Mammary epithelial cell (primary cell): ENCODE results near the gene CTTNBP2NL.

Source experiments
- EZH2 ChIP-seq: IDR thresholded peaks from 2 replicates; pipeline ENCODE4 v1.6.1; 2012; ENCODE audit warnings: low read length, inconsistent platforms, borderline replicate concordance
- TF ChIP-seq, protein P1 (sequence below), 2 donors: IDR thresholded peaks in 1 of 2; conservative IDR thresholded peaks in 1 of 2; 2 replicates each; pipeline ENCODE4 v1.5.1; 2011 to 2012; ENCODE audit warnings: inconsistent platforms in 2 of 2, low read length in 2 of 2, mild to moderate bottlenecking in 2 of 2, control low read depth in 1 of 2, low read depth in 1 of 2; ENCODE audit not compliant: insufficient read depth in 1 of 2; ENCODE audit errors: extremely low read depth in 1 of 2

DNA sequence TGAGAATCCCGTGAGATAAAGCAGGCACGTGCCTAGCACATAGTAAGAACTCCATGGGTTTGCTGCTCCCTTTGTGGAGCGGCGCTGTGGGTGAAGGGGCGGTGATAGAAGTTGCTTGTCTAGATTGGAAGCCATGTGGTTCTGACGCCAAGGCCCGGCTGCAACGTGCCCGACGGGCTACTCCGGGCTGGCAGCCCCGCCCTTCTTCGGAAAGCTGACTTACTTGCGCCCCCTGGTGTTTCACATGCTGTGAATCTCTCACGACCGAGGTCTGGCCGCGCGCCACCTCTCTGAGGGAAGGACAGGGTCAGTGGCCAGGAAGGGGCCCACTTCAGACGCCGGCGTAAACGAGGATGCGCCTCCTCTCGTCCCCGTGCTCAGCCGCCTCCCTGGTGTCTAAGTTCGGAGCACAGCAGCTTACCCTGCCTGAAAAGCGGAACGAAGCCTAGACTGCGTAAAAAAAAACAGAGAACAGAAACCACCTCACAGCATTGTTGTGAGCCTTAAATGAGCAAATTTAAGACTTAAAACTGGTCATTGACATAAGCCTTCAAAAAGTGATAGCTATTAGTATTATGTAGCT, 70.2 kb downstream of the CTTNBP2NL start:
- TF ChIP-seq, protein P1, sequence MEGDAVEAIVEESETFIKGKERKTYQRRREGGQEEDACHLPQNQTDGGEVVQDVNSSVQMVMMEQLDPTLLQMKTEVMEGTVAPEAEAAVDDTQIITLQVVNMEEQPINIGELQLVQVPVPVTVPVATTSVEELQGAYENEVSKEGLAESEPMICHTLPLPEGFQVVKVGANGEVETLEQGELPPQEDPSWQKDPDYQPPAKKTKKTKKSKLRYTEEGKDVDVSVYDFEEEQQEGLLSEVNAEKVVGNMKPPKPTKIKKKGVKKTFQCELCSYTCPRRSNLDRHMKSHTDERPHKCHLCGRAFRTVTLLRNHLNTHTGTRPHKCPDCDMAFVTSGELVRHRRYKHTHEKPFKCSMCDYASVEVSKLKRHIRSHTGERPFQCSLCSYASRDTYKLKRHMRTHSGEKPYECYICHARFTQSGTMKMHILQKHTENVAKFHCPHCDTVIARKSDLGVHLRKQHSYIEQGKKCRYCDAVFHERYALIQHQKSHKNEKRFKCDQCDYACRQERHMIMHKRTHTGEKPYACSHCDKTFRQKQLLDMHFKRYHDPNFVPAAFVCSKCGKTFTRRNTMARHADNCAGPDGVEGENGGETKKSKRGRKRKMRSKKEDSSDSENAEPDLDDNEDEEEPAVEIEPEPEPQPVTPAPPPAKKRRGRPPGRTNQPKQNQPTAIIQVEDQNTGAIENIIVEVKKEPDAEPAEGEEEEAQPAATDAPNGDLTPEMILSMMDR (conservative IDR thresholded peaks at IDR 0.05 in 1 of 2, IDR thresholded peaks at IDR 0.05 in 1 of 2; ENCODE audit: extremely low read depth in 1 of 2, insufficient read depth in 1 of 2, low read depth in 1 of 2, low read length in 2 of 2) = peak; percentile 62 to 85
- TF ChIP-seq EZH2 = no peak
